Keratinocyte (primary cell): ENCODE results near the gene LPA. TPM values are rescaled to one million over a fixed set of nuclear protein-coding genes. Genes with fewer than 3 reads are reported as not detected.

Experiments
- DNase-seq: peaks from one replicate; pipeline ENCODE4 v3.0.0-alpha.2; 2011; ENCODE audit warnings: low read depth, missing footprints, low spot score
- FAIRE-seq: peaks from 2 replicates; lab custom pipeline; 2011; peaks lifted over from hg19 to GRCh38; lab: Jason Lieb, UNC
- H2AFZ ChIP-seq: 2 replicates; pipeline ENCODE4 v1.6.0; 2012; ENCODE audit warnings: low read length, control low read depth, inconsistent platforms; ENCODE audit not compliant: control insufficient read depth
- H3K27ac ChIP-seq: 2 replicates; pipeline ENCODE4 v1.5.1; 2011; ENCODE audit warnings: low read length; ENCODE audit not compliant: control insufficient read depth, insufficient read depth
- H3K27me3 ChIP-seq: 3 replicates; pipeline ENCODE4 v1.6.0; 2011; ENCODE audit warnings: low read length; ENCODE audit not compliant: control insufficient read depth, insufficient read depth; ENCODE audit errors: extremely low read depth
- H3K36me3 ChIP-seq, 2 experiments: 2 replicates in 1 of 2; 3 replicates in 1 of 2; pipeline ENCODE4 v1.5.1; 2011; ENCODE audit warnings: low read length in 2 of 2, mild to moderate bottlenecking in 1 of 2; ENCODE audit not compliant: control insufficient read depth in 2 of 2, insufficient read depth in 2 of 2; ENCODE audit errors: extremely low read depth in 1 of 2
- H3K4me1 ChIP-seq: 3 replicates; pipeline ENCODE4 v1.5.1; 2011; ENCODE audit warnings: low read length; ENCODE audit not compliant: control insufficient read depth, insufficient read depth; ENCODE audit errors: extremely low read depth
- H3K4me2 ChIP-seq: 3 replicates; pipeline ENCODE4 v1.6.0; 2011; ENCODE audit warnings: low read depth, low read length; ENCODE audit not compliant: control insufficient read depth, insufficient read depth; ENCODE audit errors: extremely low read depth
- H3K4me3 ChIP-seq, 3 experiments: fragments of 200-600 bp in 1 of 3; sonication (generic) in 1 of 3; 2 replicates in 2 of 3; 3 replicates in 1 of 3; pipeline ENCODE4 v1.5.1; 2011 to 2016; ENCODE audit warnings: low read length in 3 of 3, mild to moderate bottlenecking in 3 of 3, control low read depth in 2 of 3, inconsistent platforms in 1 of 3, low read depth in 1 of 3, mixed read lengths in 1 of 3, mixed run types in 1 of 3, moderate library complexity in 1 of 3; ENCODE audit not compliant: control insufficient read depth in 2 of 3, insufficient read depth in 2 of 3; ENCODE audit errors: extremely low read depth in 1 of 3
- H3K79me2 ChIP-seq: 2 replicates; pipeline ENCODE4 v1.6.0; 2012; ENCODE audit warnings: low read length; ENCODE audit not compliant: control insufficient read depth, insufficient read depth
- H3K9ac ChIP-seq: 3 replicates; pipeline ENCODE4 v1.6.0; 2011; ENCODE audit warnings: low read length; ENCODE audit not compliant: control insufficient read depth, insufficient read depth; ENCODE audit errors: extremely low read depth
- H3K9me1 ChIP-seq: 3 replicates; pipeline ENCODE4 v1.6.0; 2011; ENCODE audit warnings: low read length; ENCODE audit not compliant: control insufficient read depth, insufficient read depth; ENCODE audit errors: extremely low read depth
- H3K9me3 ChIP-seq: 2 replicates; pipeline ENCODE4 v1.5.1; 2012; ENCODE audit warnings: low read depth, low read length; ENCODE audit not compliant: control insufficient read depth
- H4K20me1 ChIP-seq: 3 replicates; pipeline ENCODE4 v1.6.0; 2011; ENCODE audit warnings: low read length; ENCODE audit not compliant: control insufficient read depth, insufficient read depth; ENCODE audit errors: extremely low read depth
- EZH2 ChIP-seq: IDR thresholded peaks from one replicate; pipeline ENCODE4 v1.6.1; 2012; ENCODE audit warnings: inconsistent platforms, mild to moderate bottlenecking, low read length, moderate library complexity
- dilution Hi-C: fragments of 300-500 bp; cut with MboI; formaldehyde crosslinking; loops from one replicate; pipeline ENCODE4 v1.7.0; 2020; ENCODE audit warnings: low sequenced_read_pairs; ENCODE audit not compliant: extremely low pct_ligation_motif_present
- polyA plus RNA-seq, 5 experiments: library from polyadenylated mRNA; depleted of rRNA in 3 of 5; stranded (reverse) in 3 of 5; stranded (forward) in 1 of 5; unstranded in 1 of 5; fragments of >200 nt; gene quantifications; 1 replicate in 1 of 5; 2 replicates in 3 of 5; 3 replicates in 1 of 5; pipeline versions ENCODE4 v1.2.1 to v1.2.3, GENCODE V29; 2011 to 2012; ENCODE audit warnings: missing spikeins in 2 of 5, low read depth in 1 of 5, low replicate concordance in 1 of 5
- TF ChIP-seq, protein P1 (sequence below), 3 experiments: IDR thresholded peaks in 1 of 3; conservative IDR thresholded peaks in 1 of 3; optimal IDR thresholded peaks in 1 of 3; 2 replicates in 2 of 3; 3 replicates in 1 of 3; pipeline versions ENCODE3 to v1.5.1; 2011; ENCODE audit warnings: low read length in 3 of 3, mild to moderate bottlenecking in 3 of 3, moderate library complexity in 2 of 3, control low read depth in 1 of 3, inconsistent platforms in 1 of 3; ENCODE audit not compliant: insufficient read depth in 2 of 3; ENCODE audit errors: extremely low read depth in 1 of 3

LPA gene
- polyA plus RNA-seq, 1 donor (not counting 4 experiments of a cell fraction or from before 2014, with no cell fraction given) = not detected

DNA sequence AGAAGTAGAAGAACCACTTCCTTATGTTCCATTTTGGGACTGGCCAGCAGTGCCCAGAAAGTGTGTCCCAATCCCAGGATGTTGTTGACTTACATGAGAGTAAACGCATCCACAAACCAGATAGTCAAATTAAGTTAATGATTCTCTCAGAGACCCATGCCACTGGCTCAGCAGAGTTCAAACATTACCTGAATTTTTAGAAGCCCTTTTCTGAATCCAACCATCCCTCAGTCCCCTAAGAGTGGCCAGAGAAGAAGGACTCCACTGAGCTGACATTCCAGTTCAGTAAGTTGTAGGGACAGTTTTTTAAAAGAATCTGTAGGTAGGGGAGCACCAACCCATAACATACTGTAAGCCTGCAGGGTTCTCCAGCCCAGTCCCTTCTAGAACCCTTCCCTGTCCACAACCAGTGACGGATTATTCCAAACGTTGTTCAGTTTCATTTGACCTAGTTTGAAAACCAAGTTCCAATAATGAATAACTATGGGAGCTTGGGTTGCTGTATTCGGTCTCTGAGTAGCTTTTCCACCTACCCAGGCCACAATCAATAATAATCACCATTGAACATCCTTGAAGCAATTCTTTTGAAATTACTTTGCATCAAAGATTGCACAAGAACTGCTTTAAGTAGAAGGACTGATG lies 153.0 kb downstream of the LPA start:
- H3K9ac ChIP-seq = no peak overlapping the region
- dilution Hi-C loops = no loop called here
- H4K20me1 ChIP-seq = no peaks in the 10 kb centered on the region
- no peaks in the 10 kb centered on the region for H3K27me3 ChIP-seq
- DNase-seq = no peak
- no peaks in the 10 kb centered on the region for H3K9me3 ChIP-seq
- TF ChIP-seq, protein P1, sequence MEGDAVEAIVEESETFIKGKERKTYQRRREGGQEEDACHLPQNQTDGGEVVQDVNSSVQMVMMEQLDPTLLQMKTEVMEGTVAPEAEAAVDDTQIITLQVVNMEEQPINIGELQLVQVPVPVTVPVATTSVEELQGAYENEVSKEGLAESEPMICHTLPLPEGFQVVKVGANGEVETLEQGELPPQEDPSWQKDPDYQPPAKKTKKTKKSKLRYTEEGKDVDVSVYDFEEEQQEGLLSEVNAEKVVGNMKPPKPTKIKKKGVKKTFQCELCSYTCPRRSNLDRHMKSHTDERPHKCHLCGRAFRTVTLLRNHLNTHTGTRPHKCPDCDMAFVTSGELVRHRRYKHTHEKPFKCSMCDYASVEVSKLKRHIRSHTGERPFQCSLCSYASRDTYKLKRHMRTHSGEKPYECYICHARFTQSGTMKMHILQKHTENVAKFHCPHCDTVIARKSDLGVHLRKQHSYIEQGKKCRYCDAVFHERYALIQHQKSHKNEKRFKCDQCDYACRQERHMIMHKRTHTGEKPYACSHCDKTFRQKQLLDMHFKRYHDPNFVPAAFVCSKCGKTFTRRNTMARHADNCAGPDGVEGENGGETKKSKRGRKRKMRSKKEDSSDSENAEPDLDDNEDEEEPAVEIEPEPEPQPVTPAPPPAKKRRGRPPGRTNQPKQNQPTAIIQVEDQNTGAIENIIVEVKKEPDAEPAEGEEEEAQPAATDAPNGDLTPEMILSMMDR (optimal IDR thresholded peaks at IDR 0.05 in 1 of 3, IDR thresholded peaks at IDR 0.05 in 1 of 3, conservative IDR thresholded peaks at IDR 0.05 in 1 of 3; ENCODE audit: extremely low read depth in 1 of 3, insufficient read depth in 2 of 3, low read length in 3 of 3) = no peak
- TF ChIP-seq EZH2 = no peak
- no peaks in the 10 kb centered on the region for H3K79me2 ChIP-seq
- no peaks in the 10 kb centered on the region for H3K9me1 ChIP-seq
- no peak overlapping the region for H3K27ac ChIP-seq
- no peak overlapping the region for H3K4me3 ChIP-seq
- no peak overlapping the region for H2AFZ ChIP-seq
- FAIRE-seq = no peak
- no peak overlapping the region for H3K4me2 ChIP-seq
- no peaks in the 10 kb centered on the region for H3K36me3 ChIP-seq
- H3K4me1 ChIP-seq = no peaks in the 10 kb centered on the region

DNA sequence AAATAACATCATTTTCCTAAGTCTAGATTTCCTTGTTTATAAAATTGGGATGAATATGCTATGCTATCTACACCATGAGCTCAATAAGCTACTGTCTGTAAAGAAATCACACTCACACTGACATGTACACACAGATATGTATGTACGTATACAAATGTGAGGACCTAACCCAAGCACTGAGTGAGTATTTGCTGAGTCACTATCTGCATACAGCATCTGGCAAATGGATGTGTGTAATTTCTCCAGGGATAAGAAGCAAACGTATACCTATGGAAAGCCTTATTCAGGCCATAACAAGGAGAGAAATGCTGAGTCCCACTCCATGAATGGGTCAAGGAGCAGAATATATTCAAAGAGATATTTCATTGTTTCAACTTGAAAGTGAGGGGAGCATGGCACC lies 153.9 kb downstream of the LPA start:
- peak; percentile 34 for FAIRE-seq
- no peaks in the 10 kb centered on the region for H3K9me3 ChIP-seq
- no peak for DNase-seq
- no peak overlapping the region for H3K4me2 ChIP-seq
- dilution Hi-C loops = no loop called here
- H3K9me1 ChIP-seq = no peaks in the 10 kb centered on the region
- H3K79me2 ChIP-seq = no peaks in the 10 kb centered on the region
- no peak overlapping the region for H2AFZ ChIP-seq
- no peak overlapping the region for H3K27ac ChIP-seq
- no peaks in the 10 kb centered on the region for H3K36me3 ChIP-seq
- no peak for TF ChIP-seq EZH2
- TF ChIP-seq, protein P1 (optimal IDR thresholded peaks at IDR 0.05 in 1 of 3, IDR thresholded peaks at IDR 0.05 in 1 of 3, conservative IDR thresholded peaks at IDR 0.05 in 1 of 3; ENCODE audit: extremely low read depth in 1 of 3, insufficient read depth in 2 of 3, low read length in 3 of 3) = no peak
- no peaks in the 10 kb centered on the region for H3K4me1 ChIP-seq
- H3K9ac ChIP-seq = no peak overlapping the region
- H4K20me1 ChIP-seq = no peaks in the 10 kb centered on the region
- H3K27me3 ChIP-seq = no peaks in the 10 kb centered on the region
- H3K4me3 ChIP-seq = no peak overlapping the region
